ENCODE data around the gene DLGAP4.

DLGAP4 gene

DNA sequence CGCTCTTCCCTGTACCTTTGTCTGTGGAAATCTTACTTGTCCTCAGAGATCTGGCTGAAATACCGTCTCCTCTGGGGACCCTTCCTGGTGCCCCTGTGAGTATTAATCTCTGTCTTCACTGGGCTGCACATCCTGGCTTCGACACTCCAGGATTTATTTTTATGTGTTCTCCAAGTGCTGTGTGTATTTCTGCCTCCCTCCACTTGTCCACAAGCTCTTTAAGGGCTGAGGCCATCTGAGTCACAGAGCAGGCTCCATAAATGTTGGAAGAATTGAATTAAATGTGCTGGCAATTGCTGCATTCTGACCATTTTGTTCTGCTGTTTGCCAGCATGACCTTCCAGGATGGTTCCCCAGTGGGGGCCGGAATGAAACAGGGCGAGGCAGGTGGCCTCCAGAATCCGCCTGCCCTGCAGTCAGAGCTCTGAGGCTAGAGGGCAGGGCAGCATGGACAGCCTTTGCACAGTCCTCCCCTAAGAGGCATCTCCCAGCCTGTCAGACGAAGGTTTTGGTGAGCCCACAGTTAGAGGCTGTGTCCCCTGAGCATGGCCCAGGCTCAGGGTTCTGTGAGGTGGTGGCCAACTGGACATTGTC, 105.8 kb downstream of the DLGAP4 start:
- no peak for DNase-seq (ENCODE audit: low read depth)

- no peak for DNase-seq (ENCODE audit: low read depth)
Measured at GRCh38 chr20:36415475-36416002, 109.4 kb downstream of the DLGAP4 start.

GRCh38 chr20:36418711-36419110, 112.6 kb downstream of the DLGAP4 start:
- no peak for DNase-seq (ENCODE audit: low read depth)

DNA sequence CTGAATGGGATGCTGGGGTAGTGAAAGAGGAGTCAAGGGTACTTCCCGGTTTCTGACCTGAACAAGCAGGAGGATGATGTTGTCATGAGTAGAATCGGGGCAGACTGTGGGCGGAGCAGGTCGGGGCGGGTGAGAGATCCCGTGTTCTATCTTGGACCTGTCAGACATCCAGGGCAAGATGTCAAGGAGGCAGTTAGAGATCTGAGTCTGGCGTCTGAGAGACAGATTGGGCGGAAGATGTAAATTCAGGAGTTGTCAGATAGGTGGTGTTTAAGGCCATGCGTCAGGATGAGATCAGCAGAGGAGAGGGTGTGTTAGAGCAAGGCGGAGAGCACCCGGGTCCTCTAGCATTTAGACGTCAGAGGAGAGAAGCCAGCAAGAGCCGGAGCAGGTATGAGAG, 115.5 kb downstream of the DLGAP4 start:
- no peak for DNase-seq (ENCODE audit: low read depth)

DNA sequence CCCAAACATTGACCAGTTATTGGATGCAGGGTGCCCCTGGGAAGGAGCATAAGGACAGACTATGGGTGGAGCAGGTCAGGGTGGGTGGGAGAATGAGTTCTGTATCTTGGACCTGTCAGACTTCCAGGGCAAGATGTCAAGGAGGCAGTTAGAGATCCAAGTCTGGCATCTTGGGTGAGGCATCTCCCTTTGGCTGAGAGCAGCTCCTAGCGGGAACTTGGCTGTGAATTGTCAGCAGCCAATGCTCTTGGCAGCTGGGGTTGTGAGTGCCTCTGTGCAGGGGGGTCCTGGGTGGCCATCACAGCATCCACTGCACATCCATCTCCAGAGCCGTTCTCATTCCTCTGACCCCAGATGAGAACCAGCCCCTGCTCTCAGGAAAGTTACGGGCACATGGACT, 118.2 kb downstream of the DLGAP4 start:
- no peak for DNase-seq (ENCODE audit: low read depth)

DNA sequence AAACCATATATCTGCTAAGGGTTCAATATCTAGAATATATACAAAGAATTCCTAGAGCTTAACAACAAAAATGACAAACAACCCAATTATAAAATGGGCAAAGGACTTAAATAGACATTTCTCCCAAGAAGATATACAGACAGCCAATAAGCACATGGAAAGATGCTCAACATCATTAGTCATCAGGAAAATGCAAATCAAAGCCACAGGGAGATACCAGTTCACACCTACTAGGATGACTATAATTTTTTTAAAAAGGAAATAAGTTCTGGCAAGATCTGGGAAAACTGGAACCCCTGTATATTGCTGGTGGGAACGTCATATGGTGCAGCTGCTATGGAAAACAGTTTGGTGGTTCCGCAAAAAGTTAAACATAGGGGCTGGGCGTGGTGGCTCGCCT, 119.0 kb downstream of the DLGAP4 start:
- DNase-seq (ENCODE audit: low read depth), result no peak

DNA sequence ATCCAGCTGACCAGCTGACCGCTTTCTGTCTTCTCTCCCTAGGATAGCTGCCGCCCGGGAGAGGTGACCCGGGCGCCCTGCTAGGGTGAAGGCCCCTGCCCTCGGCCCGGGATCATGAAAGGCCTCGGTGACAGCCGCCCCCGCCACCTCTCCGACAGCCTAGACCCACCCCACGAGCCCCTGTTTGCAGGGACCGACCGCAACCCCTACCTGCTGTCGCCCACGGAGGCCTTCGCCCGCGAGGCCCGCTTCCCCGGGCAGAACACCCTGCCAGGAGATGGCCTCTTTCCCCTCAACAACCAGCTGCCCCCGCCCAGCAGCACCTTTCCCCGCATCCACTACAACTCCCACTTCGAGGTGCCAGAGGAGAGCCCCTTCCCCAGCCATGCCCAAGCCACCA, 125.5 kb downstream of the DLGAP4 start:
- DNase-seq (ENCODE audit: low read depth), result no peak

GRCh38 chr20:36432096-36432495, 126.0 kb downstream of the DLGAP4 start:
- no peak for DNase-seq (ENCODE audit: low read depth)

GRCh38 chr20:36434383-36434782, 128.2 kb downstream of the DLGAP4 start:
- DNase-seq (ENCODE audit: low read depth), result no peak

- no peak for DNase-seq (ENCODE audit: low read depth)
Measured at GRCh38 chr20:36435124-36435523, 129.0 kb downstream of the DLGAP4 start.

GRCh38 chr20:36435592-36436541, 129.7 kb downstream of the DLGAP4 start:
- peak; percentile 83 for DNase-seq (ENCODE audit: low read depth)

DNA sequence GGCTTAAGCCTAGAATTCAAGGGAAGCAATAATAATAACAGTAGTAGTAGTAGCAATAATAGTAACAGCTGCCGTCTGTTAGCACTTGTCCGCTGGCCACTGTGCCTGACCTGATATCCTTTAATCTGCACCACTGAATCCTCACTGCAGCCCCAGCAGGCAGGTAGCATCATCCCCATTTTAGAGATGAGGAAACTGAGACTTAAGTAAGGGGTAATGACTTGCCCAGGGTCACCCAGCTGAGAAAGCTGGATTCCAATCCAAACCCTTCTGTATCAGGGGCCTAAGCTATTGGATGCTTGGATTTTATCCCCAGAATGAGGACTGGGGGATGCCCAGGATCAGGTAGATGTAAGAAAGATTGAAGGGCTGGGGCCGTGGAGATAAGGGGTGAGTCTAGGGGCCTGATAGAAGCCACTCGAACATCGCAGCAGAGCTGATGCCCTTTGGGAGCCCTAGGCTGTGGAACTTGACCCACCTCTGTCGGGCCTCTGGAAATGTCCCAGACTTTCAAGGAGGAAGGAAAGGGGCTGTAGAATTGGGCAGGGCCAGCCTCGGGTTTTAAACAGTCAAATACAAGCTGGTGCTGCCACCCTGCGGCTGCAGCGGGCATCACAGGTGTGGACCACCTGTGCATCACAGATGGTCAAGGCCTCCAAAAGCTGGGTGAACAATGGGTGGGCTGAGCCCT, 133.0 kb downstream of the DLGAP4 start:
- DNase-seq (ENCODE audit: low read depth), result peak; percentile 53

DNA sequence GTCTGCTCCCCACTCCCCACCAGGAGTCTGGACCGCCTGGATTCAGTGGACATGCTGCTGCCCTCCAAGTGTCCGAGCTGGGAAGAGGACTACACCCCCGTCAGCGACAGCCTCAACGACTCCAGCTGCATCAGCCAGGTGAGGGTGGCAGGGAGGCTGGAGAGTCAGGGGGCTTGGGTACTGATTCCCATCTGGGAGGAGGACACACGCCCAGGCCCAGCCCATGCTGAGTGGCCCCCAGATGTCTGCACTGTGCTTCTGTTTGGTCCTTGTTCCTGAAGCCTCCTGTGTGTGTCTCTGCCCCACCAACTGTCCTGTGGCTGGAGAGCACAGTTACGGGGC, 133.6 kb downstream of the DLGAP4 start:
- DNase-seq (ENCODE audit: low read depth), result no peak

DNA sequence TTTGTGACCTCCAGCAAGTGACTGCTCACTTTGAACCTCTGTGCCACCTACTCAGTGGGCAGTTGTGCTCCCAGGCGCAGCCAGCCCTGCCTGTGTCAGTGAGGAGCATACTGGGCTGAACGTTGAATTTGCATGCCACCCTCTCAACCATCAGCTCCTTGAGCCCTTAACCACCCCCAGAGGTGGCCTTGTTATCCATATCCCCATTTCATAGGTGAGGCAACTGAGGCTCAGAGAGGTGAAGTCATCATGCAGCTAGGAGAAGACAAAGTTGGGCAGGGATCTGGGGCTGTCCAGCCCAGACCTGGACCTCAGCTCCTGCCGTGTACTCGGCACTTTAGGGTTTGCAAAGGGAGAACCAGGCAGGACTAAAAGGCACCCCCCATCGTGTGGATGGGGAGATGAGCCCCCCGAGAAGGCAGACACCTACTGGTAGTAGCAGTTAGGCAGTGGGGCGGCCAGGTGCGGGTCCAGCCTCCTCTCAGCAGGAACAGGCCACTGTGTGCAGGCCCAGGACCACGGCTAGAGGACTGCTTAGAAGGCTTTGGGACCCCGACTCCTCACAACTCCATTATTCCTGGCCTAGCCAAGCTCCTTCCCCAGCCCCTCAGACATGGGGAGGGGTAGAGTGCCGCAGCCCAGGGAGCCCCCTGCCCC, 134.4 kb downstream of the DLGAP4 start:
- DNase-seq (ENCODE audit: low read depth), result no peak

DNA sequence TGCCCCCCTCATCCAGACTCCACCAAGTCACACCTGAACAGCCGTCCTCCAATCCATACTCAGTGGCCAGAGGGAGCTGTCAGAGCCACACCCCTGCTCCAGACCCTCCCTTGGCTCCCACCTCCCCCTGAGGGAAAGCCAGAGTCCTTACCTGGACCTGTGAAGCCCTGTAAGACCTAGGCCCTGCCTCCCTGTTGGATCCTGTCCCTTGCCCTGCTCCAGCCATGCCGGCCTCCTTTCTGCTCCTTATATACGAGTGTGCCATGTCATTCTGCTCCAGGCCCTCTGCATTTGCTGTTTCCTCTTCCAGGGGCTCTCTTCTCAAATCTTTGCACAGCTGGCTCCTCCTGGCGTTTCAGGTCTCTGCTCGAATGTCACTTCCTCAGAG, 134.9 kb downstream of the DLGAP4 start:
- DNase-seq (ENCODE audit: low read depth), result no peak

GRCh38 chr20:36441416-36441815, 135.3 kb downstream of the DLGAP4 start:
- no peak for DNase-seq (ENCODE audit: low read depth)

DNA sequence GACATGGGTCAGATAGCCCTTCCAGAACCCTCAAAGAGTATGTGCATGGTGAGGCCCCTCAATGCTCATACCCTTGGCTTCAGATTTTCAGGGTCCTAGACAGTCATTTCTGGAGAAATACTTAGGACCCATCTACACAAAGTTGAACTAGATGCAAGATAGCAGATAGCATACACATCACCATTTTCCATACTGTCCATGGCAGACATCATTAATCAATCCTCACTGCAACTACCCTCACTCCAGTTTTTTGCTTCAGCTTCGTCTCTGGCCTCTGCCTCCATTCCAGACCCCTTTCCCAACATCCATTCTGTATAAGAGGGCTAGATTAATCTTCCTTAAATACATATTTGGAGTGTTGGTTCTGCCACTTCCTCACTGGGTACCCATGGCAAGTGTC, 139.7 kb downstream of the DLGAP4 start:
- no peak for DNase-seq (ENCODE audit: low read depth)

DNA sequence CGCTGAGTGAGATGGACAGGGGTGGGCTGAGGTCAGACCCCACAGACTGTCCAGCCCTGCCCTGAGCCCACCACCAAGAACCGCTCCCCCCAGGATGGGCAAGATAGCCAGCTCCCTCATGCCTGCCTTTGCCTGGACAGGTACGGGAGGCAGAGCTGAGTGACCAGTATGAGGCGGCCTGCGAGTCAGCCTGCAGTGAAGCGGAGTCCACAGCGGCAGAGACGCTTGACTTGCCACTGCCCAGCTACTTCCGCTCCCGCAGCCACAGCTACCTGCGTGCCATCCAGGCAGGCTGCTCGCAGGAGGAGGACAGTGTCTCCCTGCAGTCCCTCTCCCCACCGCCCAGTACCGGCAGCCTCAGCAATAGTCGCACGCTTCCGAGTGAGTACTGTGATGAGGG, 140.4 kb downstream of the DLGAP4 start:
- no peak for DNase-seq (ENCODE audit: low read depth)

- no peak for DNase-seq (ENCODE audit: low read depth)
Measured at GRCh38 chr20:36447101-36447500, 141.0 kb downstream of the DLGAP4 start.

GRCh38 chr20:36449663-36450062, 143.5 kb downstream of the DLGAP4 start:
- DNase-seq (ENCODE audit: low read depth), result no peak

GRCh38 chr20:36454332-36454697, 148.2 kb downstream of the DLGAP4 start:
- no peak for DNase-seq (ENCODE audit: low read depth)

DNA sequence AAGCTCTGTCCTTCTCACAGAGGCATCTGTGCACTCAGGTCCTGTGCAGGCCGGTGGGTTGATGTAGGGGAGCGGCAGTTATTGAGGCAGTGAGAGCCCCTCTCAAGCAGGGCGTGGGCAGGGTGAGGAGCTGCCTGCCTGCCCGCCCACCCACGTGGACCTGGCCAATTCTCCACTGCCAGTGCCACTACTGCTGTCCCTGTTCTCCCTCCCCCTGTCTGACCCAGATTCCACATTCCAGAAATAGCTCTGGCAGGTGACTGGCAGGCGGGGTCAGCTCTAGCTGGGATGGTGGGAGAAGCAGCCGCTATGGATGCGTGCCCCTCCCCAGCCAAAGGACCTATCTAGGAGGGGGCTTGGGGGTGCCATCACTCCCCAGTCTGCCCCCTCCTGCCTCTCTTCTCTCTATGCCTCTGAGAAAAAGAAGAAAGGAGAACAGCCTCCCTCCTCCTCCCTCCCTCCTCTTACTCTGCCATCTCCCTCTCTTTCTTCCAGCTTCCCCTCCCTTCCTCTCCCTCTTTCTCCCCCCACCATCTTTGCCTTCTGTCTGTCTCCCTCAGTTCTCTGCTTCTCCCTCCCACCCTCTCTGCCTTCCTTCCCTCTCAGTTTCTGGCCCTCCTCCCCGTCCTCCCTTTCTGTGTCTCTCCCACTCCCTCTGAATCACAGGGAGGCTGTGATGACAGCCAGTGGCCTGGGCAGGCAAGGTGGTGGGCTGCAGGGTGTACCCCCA, 148.7 kb downstream of the DLGAP4 start:
- no peak for DNase-seq (ENCODE audit: low read depth)
